ENCODE data around the gene LARP4B. TPM values are rescaled to one million over a fixed set of nuclear protein-coding genes. Genes with fewer than 3 reads are reported as not detected.

LARP4B gene
- polyA plus RNA-seq, 1 experiment, result 33.5 TPM

DNA sequence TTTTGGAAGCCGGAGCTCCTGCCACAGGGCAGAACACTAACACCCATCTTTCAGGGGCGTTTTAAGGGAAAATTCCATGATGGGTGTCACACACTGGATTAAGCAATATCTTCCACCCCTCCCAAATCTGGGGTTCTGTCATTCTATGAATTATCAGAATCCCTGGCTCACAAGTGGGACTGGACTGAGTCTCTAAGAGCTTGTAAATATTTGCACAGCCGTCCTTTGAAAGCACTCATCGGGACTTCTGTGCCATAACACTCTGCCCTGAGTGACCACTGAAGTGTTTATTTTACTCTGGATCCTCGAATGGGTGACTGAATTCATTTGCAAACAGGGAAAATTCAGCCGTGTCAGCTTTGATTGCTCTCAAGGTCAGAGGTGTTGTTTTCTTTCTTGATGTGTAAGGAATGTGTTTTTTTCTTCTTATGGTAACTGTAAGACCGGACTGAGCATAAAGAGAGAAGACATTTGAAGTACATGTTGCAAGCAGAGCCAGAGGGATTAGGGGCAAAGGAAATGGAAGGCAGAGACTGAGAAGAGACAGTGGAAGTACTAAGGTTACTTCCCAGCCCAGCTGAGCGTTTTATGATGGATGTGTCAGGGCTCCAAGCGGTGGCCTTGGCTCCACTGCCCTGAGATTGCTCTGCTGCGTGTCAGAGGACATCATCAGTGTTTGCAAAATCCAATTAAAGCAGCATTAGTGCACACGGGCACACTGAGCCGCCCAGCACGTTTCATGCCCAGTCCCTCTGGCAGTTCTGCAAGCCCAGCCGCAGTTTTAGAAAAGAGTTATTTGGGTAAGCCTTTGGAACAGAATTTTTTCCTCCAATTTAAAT lies 39.0 kb upstream of the LARP4B start:
- ChIA-PET POLR2A (interaction anchor here (1.1 kb wide), 1 partner anchor 17 kb away, joined by 3 read pairs; the partner anchor contains the start of gene GTPBP4), CTCF (interaction anchor here (1.0 kb wide), 1 partner anchor 10 kb away, joined by 3 read pairs; no protein-coding TSS in a partner anchor)
- no peak overlapping the region for H3K27ac ChIP-seq (ENCODE audit: low read depth, low read length)

GRCh38 chr10:969473-970150 lies 38.1 kb upstream of the LARP4B start:
- H3K27ac ChIP-seq (ENCODE audit: low read depth, low read length), result no peak overlapping the region
- no peak overlapping the region for H3K4me3 ChIP-seq (ENCODE audit: low read depth, low read length)
- no peak for DNase-seq (ENCODE audit: low read depth, low spot score)
- H3K27me3 ChIP-seq (ENCODE audit: control insufficient read depth, insufficient read depth, low read length), result no peaks in the 10 kb centered on the region
- ChIA-PET CTCF (interaction anchor here (1.0 kb wide), 1 partner anchor 11 kb away, joined by 3 read pairs; no protein-coding TSS in a partner anchor), POLR2A (interaction anchor here (1.1 kb wide), 1 partner anchor 18 kb away, joined by 3 read pairs; the partner anchor contains the start of gene GTPBP4)
- H3K9me3 ChIP-seq (ENCODE audit: control insufficient read depth, insufficient read depth, low read length), result peaks cover 9% of the 10 kb centered on the region; the same call in 1 of the 2 replicates
- TF ChIP-seq, protein P1, sequence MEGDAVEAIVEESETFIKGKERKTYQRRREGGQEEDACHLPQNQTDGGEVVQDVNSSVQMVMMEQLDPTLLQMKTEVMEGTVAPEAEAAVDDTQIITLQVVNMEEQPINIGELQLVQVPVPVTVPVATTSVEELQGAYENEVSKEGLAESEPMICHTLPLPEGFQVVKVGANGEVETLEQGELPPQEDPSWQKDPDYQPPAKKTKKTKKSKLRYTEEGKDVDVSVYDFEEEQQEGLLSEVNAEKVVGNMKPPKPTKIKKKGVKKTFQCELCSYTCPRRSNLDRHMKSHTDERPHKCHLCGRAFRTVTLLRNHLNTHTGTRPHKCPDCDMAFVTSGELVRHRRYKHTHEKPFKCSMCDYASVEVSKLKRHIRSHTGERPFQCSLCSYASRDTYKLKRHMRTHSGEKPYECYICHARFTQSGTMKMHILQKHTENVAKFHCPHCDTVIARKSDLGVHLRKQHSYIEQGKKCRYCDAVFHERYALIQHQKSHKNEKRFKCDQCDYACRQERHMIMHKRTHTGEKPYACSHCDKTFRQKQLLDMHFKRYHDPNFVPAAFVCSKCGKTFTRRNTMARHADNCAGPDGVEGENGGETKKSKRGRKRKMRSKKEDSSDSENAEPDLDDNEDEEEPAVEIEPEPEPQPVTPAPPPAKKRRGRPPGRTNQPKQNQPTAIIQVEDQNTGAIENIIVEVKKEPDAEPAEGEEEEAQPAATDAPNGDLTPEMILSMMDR (IDR thresholded peaks at IDR 0.05; ENCODE audit: low read depth, low read length), result no peak

More for the DNA sequence above, 39.0 kb upstream of the LARP4B start:
- Histone ChIP-seq H3K4me3 (ENCODE audit: low read depth, low read length) (peak overlapping the region; percentile 13; the same call in 1 of the 2 replicates), H3K27me3 (ENCODE audit: control insufficient read depth, insufficient read depth, low read length) (no peaks in the 10 kb centered on the region), H3K9me3 (ENCODE audit: control insufficient read depth, insufficient read depth, low read length) (peaks cover 5% of the 10 kb centered on the region; the same call in 1 of the 2 replicates)
- TF ChIP-seq, protein P1 (IDR thresholded peaks at IDR 0.05; ENCODE audit: low read depth, low read length), result no peak
- DNase-seq (ENCODE audit: low read depth, low spot score), result no peak

DNA sequence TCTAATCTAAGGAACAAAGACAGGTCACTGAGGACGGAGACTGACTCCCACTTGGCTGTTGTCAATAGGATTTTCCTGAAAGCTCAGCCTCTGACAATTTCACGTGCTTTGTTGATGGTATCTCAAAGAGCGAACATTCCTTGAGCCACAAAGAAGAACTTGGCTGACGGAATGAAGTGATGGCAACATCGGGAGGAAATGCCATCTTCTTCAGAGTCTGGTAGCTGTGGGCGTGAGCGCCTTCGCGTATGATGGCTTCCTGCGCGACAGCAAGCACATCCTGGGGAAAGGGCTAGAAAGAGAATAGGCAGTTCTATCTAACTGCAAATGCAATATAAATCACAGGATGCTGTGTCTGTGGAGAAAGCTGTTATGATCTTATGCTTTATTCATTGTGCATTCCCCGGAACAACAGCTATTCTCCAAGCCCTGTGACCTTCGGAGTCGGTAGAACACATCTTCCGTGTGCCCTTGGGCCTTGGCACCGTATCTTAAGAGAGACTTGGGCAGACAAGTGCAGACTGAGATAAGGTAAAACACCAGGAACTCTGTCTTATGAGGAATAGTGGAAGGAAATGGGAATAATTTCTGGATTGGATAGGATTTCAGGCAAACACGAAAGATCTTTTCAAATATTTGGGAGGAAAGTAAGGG lies 37.2 kb upstream of the LARP4B start:
- H3K9me3 ChIP-seq (ENCODE audit: control insufficient read depth, insufficient read depth, low read length), result peaks cover 9% of the 10 kb centered on the region; the same call in 1 of the 2 replicates
- POLR2A ChIA-PET, result no interaction called here
- TF ChIP-seq, protein P1 (IDR thresholded peaks at IDR 0.05; ENCODE audit: low read depth, low read length), result no peak
- CTCF ChIA-PET, result no interaction called here
- H3K27ac ChIP-seq (ENCODE audit: low read depth, low read length), result no peak overlapping the region
- H3K27me3 ChIP-seq (ENCODE audit: control insufficient read depth, insufficient read depth, low read length), result no peaks in the 10 kb centered on the region
- no peak for DNase-seq (ENCODE audit: low read depth, low spot score)
- H3K4me3 ChIP-seq (ENCODE audit: low read depth, low read length), result no peak overlapping the region

DNA sequence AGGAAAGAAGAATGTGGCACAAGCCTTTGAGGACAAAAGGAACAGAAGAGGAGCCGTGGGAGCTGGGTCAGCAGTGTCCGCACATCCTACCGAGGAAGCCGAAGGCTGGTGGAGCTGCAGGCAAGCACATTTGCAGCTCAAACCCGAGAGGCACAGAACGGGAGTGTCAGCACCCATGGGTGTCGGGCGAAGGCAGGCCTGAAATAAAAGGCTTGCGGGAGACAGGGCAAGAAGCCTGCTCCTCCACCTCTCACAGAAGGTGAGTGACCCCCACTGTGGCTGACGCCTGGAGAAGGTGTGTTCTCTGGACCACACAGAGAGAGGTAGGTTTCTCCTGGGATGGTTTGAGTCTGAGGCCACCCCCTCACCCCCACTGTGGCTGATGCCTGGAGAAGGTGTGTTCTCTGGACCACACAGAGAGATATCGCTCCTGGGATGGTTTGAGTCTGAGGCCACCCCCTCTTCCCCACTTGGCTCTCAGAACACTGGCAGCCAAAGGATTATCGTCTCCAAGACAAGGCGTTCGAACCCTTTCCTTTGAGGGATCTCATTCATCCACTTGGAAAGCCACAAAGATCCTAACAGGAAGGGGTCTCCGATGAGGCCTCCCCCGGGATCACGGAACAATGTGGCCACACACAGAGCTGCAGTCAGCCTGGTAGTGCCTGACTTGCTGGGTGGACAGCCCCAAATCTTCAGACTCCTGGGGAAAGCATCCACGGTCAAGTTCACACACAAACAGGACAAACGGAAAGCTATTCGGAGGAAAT lies 35.1 kb upstream of the LARP4B start:
- H3K4me3 ChIP-seq (ENCODE audit: low read depth, low read length), result no peak overlapping the region
- POLR2A ChIA-PET, result no interaction called here
- H3K9me3 ChIP-seq (ENCODE audit: control insufficient read depth, insufficient read depth, low read length), result peaks cover 9% of the 10 kb centered on the region; the same call in 1 of the 2 replicates
- no peaks in the 10 kb centered on the region for H3K27me3 ChIP-seq (ENCODE audit: control insufficient read depth, insufficient read depth, low read length)
- TF ChIP-seq, protein P1 (IDR thresholded peaks at IDR 0.05; ENCODE audit: low read depth, low read length), result no peak
- CTCF ChIA-PET, result interaction anchor here (1.3 kb wide), 1 partner anchor 19 kb away, joined by 3 read pairs; no protein-coding TSS in a partner anchor
- DNase-seq (ENCODE audit: low read depth, low spot score), result no peak
- H3K27ac ChIP-seq (ENCODE audit: low read depth, low read length), result no peak overlapping the region

All from AG04450 (cell line).